Panc1 (cell line): ENCODE measurements around the gene KRTAP1-3.

ENCODE experiments used
- POLR2AphosphoS5 ChIP-seq: IDR thresholded peaks from 2 replicates; pipeline ENCODE4 v1.6.1; 2012; ENCODE audit warnings: mild to moderate bottlenecking, low read depth, low read length, moderate library complexity
- TF ChIP-seq, protein P1 (sequence below): fragments of 450-650 bp; IDR thresholded peaks from 2 replicates; pipeline ENCODE4 v1.5.1; 2017; ENCODE audit warnings: mild to moderate bottlenecking
- TF ChIP-seq, protein P2 (sequence below), 2 experiments: IDR thresholded peaks; 2 replicates each; pipeline ENCODE4 v1.6.1; 2011 to 2012; ENCODE audit warnings: low read depth in 2 of 2, control low read depth in 1 of 2, low read length in 1 of 2, mild to moderate bottlenecking in 1 of 2, moderate library complexity in 1 of 2; ENCODE audit not compliant: insufficient read depth in 1 of 2

DNA sequence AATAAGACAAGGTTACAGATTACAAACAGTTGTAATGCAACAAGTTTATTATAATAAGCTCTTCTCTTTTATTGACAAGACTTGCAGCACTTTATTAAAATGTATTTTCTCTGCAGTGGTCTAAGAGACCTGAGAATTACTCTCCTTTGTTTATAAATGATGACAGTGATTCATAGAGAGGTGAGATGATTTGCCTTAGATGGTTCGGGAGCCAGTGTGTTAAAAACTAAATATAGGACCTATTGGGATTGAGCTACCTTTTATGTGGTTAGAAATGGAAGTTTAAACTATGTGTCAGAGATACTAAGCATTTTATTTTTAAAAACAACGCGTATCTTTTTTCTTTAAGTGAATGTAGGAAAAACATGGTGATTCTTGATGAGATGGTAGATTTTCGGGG, 37.8 kb downstream of the KRTAP1-3 start:
- no peak for TF ChIP-seq POLR2AphosphoS5
- TF ChIP-seq, protein P1, sequence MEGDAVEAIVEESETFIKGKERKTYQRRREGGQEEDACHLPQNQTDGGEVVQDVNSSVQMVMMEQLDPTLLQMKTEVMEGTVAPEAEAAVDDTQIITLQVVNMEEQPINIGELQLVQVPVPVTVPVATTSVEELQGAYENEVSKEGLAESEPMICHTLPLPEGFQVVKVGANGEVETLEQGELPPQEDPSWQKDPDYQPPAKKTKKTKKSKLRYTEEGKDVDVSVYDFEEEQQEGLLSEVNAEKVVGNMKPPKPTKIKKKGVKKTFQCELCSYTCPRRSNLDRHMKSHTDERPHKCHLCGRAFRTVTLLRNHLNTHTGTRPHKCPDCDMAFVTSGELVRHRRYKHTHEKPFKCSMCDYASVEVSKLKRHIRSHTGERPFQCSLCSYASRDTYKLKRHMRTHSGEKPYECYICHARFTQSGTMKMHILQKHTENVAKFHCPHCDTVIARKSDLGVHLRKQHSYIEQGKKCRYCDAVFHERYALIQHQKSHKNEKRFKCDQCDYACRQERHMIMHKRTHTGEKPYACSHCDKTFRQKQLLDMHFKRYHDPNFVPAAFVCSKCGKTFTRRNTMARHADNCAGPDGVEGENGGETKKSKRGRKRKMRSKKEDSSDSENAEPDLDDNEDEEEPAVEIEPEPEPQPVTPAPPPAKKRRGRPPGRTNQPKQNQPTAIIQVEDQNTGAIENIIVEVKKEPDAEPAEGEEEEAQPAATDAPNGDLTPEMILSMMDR = no peak
- TF ChIP-seq, protein P2, sequence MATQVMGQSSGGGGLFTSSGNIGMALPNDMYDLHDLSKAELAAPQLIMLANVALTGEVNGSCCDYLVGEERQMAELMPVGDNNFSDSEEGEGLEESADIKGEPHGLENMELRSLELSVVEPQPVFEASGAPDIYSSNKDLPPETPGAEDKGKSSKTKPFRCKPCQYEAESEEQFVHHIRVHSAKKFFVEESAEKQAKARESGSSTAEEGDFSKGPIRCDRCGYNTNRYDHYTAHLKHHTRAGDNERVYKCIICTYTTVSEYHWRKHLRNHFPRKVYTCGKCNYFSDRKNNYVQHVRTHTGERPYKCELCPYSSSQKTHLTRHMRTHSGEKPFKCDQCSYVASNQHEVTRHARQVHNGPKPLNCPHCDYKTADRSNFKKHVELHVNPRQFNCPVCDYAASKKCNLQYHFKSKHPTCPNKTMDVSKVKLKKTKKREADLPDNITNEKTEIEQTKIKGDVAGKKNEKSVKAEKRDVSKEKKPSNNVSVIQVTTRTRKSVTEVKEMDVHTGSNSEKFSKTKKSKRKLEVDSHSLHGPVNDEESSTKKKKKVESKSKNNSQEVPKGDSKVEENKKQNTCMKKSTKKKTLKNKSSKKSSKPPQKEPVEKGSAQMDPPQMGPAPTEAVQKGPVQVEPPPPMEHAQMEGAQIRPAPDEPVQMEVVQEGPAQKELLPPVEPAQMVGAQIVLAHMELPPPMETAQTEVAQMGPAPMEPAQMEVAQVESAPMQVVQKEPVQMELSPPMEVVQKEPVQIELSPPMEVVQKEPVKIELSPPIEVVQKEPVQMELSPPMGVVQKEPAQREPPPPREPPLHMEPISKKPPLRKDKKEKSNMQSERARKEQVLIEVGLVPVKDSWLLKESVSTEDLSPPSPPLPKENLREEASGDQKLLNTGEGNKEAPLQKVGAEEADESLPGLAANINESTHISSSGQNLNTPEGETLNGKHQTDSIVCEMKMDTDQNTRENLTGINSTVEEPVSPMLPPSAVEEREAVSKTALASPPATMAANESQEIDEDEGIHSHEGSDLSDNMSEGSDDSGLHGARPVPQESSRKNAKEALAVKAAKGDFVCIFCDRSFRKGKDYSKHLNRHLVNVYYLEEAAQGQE (IDR thresholded peaks at IDR 0.05; ENCODE audit: insufficient read depth in 1 of 2, low read depth in 2 of 2, low read length in 1 of 2) = no peak
